GM15510 (cell line): ENCODE data around the gene SPART.

ENCODE experiments used
- POLR2A ChIP-seq: IDR thresholded peaks from 3 replicates; pipeline ENCODE4 v1.6.1; 2011; ENCODE audit warnings: borderline replicate concordance; ENCODE audit not compliant: insufficient read length; ENCODE audit errors: extremely low read depth

Gene SPART

GRCh38 chr13:36346222-36347083 lies at the start of gene SPART:
SPART (minus strand) TSS chr13:36346394; CDS start chr13:36335830, 10,564 bp downstream.
- no peak for TF ChIP-seq POLR2A

GRCh38 chr13:36395280-36395679 lies 49.1 kb upstream of the SPART start:
- no peak for TF ChIP-seq POLR2A

GRCh38 chr13:36385489-36385888 lies 39.3 kb upstream of the SPART start:
- no peak for TF ChIP-seq POLR2A

- TF ChIP-seq POLR2A = no peak
Observed at GRCh38 chr13:36382030-36382429, 35.8 kb upstream of the SPART start.

- TF ChIP-seq POLR2A = no peak
Observed at GRCh38 chr13:36377826-36378468, 31.8 kb upstream of the SPART start.

GRCh38 chr13:36374063-36374462 lies 27.9 kb upstream of the SPART start:
- TF ChIP-seq POLR2A = no peak

- no peak for TF ChIP-seq POLR2A
Observed at GRCh38 chr13:36371185-36371584, 25.0 kb upstream of the SPART start.

GRCh38 chr13:36370108-36370429 lies 23.9 kb upstream of the SPART start:
- TF ChIP-seq POLR2A = no peak

- TF ChIP-seq POLR2A = no peak
Observed at GRCh38 chr13:36369268-36370107, 23.3 kb upstream of the SPART start.

- no peak for TF ChIP-seq POLR2A
Observed at GRCh38 chr13:36366031-36366430, 19.8 kb upstream of the SPART start.

- TF ChIP-seq POLR2A = no peak
Observed at GRCh38 chr13:36363366-36363863, 17.2 kb upstream of the SPART start.

- TF ChIP-seq POLR2A = no peak
Observed at GRCh38 chr13:36362914-36363313, 16.7 kb upstream of the SPART start.

GRCh38 chr13:36362251-36362650 lies 16.1 kb upstream of the SPART start:
- TF ChIP-seq POLR2A = no peak

GRCh38 chr13:36360903-36361302 lies 14.7 kb upstream of the SPART start:
- no peak for TF ChIP-seq POLR2A
